HG03039 (cell line): Measurements from ENCODE around the gene HSD17B13.

ENCODE experiments used
- ATAC-seq: cut with Tn5 transposase; IDR thresholded peaks from one replicate; pipeline ENCODE4 v1.9.1; 2021; ENCODE audit warnings: mild to moderate bottlenecking, moderate library complexity; ENCODE audit not compliant: unreplicated experiment

HSD17B13 gene

DNA sequence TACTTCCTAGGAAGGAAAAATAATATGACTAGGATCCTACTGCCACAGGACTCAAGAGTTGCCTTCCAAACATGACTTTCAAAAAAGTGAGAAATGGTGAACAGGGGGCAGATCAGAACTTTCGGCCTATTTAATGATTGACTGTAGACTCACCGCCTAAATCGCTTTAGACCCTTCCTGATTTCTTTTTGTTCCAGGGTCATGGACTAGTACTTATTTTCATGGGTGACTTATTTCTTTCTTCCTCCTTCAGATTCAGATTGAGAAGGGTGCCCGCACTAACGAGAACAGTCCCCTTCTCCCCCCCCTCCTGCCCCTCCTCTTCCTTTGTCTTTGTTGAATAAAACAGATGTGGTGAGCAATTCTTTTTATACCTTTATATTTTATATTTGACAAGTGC is 54.3 kb downstream of the HSD17B13 start:
- ATAC-seq, result no peak

- ATAC-seq, result no peak
Measured at GRCh38 chr4:87266986-87267385, 55.7 kb downstream of the HSD17B13 start.

DNA sequence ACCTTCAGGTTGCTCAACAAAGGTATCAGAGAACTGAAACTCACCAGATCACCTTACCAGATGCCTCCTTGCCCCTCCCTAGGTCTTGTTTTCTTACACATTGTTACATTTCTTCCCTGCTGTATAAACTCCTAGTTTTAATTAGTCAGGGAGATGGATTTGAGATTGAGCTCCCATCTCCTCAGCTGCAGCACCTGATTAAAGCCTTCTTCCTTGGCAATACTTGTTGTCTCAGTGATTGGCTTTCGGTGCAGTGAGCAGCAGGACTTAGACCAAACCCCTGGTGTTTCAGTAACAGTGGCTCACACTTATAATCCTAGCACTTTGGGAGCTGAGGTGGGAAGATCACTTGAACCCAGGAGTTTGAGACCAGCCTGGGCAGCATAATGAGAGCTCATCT is 59.8 kb downstream of the HSD17B13 start:
- no peak for ATAC-seq

DNA sequence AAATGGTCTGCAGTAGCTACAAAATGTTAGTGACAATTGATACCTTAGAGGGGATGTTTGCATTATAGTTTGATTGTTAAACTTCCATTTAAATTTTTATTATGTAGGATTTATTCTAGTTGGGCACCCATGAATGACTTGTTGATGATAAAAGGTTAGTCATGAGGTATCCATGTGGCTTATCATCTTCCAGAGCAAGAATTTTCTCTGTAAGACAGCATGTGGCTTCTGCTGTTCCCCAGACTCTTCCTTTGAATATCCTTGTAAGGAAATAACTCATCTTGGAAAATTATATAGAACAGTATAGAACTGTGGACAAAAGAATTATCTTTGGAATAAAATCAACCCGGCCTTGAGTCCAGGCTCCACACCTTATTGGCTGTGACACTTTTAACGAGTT is 62.2 kb downstream of the HSD17B13 start:
- no peak for ATAC-seq

DNA sequence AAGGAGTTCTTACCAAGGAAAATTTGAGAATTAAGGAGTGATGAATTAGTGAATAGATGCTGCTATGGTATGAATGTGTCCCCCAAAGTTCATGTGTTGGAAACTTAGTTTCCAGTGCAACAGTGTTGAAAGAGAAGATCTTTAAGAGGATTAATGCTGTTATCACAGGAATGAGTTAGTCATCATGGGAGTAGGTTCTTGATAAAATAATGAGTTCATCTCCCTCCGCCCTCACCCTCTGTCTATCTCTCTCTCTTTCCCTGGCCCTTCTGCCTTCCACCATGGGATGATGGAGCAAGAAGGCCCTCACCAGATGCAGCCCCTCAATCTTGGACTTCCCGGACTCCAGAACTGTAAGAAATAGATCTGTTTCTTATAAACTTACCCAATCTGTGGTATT is 64.0 kb downstream of the HSD17B13 start:
- ATAC-seq, result no peak

- no peak for ATAC-seq
Measured at GRCh38 chr4:87257523-87257922, 65.2 kb downstream of the HSD17B13 start.

GRCh38 chr4:87255755-87256154 is 66.9 kb downstream of the HSD17B13 start:
- no peak for ATAC-seq
